ENCODE results near the gene ETS1.

The ETS1 gene

DNA sequence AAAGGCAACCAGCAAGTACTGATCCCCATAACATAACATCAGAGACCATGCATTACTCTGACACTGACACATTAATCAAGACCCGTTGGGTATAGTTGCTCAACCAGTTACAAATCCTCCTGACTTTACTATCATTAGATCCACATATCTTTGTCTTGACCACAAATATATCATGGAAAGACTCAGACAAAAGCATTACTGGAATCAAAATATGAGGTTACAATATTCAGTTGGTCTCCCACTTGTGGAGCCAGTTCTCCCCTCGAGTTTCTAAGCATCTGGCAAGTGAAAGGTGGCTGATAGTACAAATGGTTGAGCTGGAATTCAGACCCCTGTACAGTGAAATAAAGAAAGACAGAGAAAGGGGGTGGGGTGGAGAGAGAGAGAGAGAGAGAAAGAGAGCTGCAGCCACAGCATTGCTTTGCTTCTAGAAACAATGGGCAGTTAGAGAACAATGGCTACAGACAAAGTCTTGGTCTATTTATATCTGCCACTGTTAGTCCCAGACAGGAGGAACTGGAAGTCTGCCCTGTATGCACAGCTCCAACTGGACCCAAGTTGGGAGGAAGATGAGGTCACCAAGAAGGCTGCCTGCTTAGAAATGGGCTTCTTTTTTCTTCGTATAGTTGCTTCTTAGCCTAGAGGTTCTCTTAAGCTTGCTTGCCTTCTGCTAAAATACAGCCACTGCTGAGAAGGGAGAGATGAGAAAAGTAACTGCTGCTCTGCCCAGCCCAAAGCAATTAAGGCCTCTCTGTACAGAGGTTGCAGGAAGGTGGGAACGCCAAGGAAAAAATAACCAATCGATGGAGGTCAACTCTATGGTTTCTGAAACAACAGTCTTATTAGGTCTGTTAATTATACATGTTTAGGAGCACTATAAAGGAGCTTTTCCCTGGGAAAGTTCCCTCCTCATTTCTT is 85.5 kb downstream of the ETS1 start:
- no peak for TF ChIP-seq CTCF (conservative IDR thresholded peaks at IDR 0.05; ENCODE audit: low read depth, low read length)
- no peak overlapping the region; the same call in 1 of the 2 replicates for H3K9ac ChIP-seq
- H3K79me2 ChIP-seq (ENCODE audit: insufficient read depth, low read depth), result peaks cover 83% of the 10 kb centered on the region
- H3K4me3 ChIP-seq (IDR thresholded peaks at IDR 0.05; ENCODE audit: insufficient read depth, low read depth, low read length), result no peak overlapping the region
- no peaks in the 10 kb centered on the region for H3K36me3 ChIP-seq (ENCODE audit: insufficient read depth)
- H3K4me1 ChIP-seq (ENCODE audit: low read depth, poor library complexity, severe bottlenecking), result peaks cover 89% of the 10 kb centered on the region
- no peak overlapping the region for H2AFZ ChIP-seq (ENCODE audit: low read depth)
- H3K27ac ChIP-seq, result peak overlapping the region; percentile 70
- no peaks in the 10 kb centered on the region for H4K20me1 ChIP-seq (ENCODE audit: insufficient read depth)
- no peaks in the 10 kb centered on the region for H3K27me3 ChIP-seq (ENCODE audit: insufficient read depth, low read depth)
- peak overlapping the region; percentile 74 for H3K4me2 ChIP-seq

DNA sequence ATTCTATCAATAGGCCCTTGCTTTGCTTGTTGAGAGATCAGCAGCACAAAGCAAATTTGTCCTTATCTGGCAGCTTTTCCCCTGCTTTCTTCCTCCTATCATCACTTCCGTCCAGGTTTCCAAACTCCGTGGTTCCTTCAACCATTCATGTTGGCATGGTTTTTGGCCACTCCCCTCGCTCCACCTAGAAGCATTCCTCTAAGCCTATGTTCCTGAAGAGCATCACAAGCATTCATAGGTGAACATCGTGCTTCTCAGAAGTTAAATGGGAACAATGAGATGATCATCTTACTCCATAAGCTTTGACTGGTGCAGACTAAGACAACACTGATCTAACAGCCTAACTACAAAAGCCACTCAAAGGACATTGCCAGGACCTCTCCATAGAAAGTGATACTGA is 86.3 kb downstream of the ETS1 start:
- no peak overlapping the region for H2AFZ ChIP-seq (ENCODE audit: low read depth)
- no peak overlapping the region for H3K9ac ChIP-seq
- H3K4me2 ChIP-seq, result 0 out of 2 replicates have a peak overlapping the region, but pooled peaks have one; percentile 74
- H3K27me3 ChIP-seq (ENCODE audit: insufficient read depth, low read depth), result no peaks in the 10 kb centered on the region
- no peaks in the 10 kb centered on the region for H4K20me1 ChIP-seq (ENCODE audit: insufficient read depth)
- no peak for TF ChIP-seq CTCF (conservative IDR thresholded peaks at IDR 0.05; ENCODE audit: low read depth, low read length)
- peaks cover 83% of the 10 kb centered on the region for H3K79me2 ChIP-seq (ENCODE audit: insufficient read depth, low read depth)
- peaks cover 98% of the 10 kb centered on the region for H3K4me1 ChIP-seq (ENCODE audit: low read depth, poor library complexity, severe bottlenecking)
- peak overlapping the region; percentile 70; the same call in 1 of the 2 replicates for H3K27ac ChIP-seq
- no peak overlapping the region for H3K4me3 ChIP-seq (IDR thresholded peaks at IDR 0.05; ENCODE audit: insufficient read depth, low read depth, low read length)
- H3K36me3 ChIP-seq (ENCODE audit: insufficient read depth), result no peaks in the 10 kb centered on the region

GRCh38 chr11:128500493-128500892 is 86.9 kb downstream of the ETS1 start:
- peaks cover 84% of the 10 kb centered on the region for H3K79me2 ChIP-seq (ENCODE audit: insufficient read depth, low read depth)
- H3K27me3 ChIP-seq (ENCODE audit: insufficient read depth, low read depth), result no peaks in the 10 kb centered on the region
- H3K4me3 ChIP-seq (IDR thresholded peaks at IDR 0.05; ENCODE audit: insufficient read depth, low read depth, low read length), result no peak overlapping the region
- no peak overlapping the region for H3K27ac ChIP-seq
- H3K9ac ChIP-seq, result no peak overlapping the region
- H4K20me1 ChIP-seq (ENCODE audit: insufficient read depth), result no peaks in the 10 kb centered on the region
- TF ChIP-seq CTCF (conservative IDR thresholded peaks at IDR 0.05; ENCODE audit: low read depth, low read length), result no peak
- H3K4me1 ChIP-seq (ENCODE audit: low read depth, poor library complexity, severe bottlenecking), result peaks cover 99% of the 10 kb centered on the region
- no peak overlapping the region for H2AFZ ChIP-seq (ENCODE audit: low read depth)
- no peak overlapping the region for H3K4me2 ChIP-seq
- no peaks in the 10 kb centered on the region for H3K36me3 ChIP-seq (ENCODE audit: insufficient read depth)

GRCh38 chr11:128499613-128500253 is 87.6 kb downstream of the ETS1 start:
- H3K4me1 ChIP-seq (ENCODE audit: low read depth, poor library complexity, severe bottlenecking), result peaks cover 100% of the 10 kb centered on the region
- no peak overlapping the region for H2AFZ ChIP-seq (ENCODE audit: low read depth)
- no peaks in the 10 kb centered on the region for H3K36me3 ChIP-seq (ENCODE audit: insufficient read depth)
- H4K20me1 ChIP-seq (ENCODE audit: insufficient read depth), result no peaks in the 10 kb centered on the region
- peaks cover 86% of the 10 kb centered on the region for H3K79me2 ChIP-seq (ENCODE audit: insufficient read depth, low read depth)
- H3K4me2 ChIP-seq, result no peak overlapping the region
- no peaks in the 10 kb centered on the region for H3K27me3 ChIP-seq (ENCODE audit: insufficient read depth, low read depth)
- no peak for TF ChIP-seq CTCF (conservative IDR thresholded peaks at IDR 0.05; ENCODE audit: low read depth, low read length)
- H3K27ac ChIP-seq, result no peak overlapping the region
- no peak overlapping the region for H3K4me3 ChIP-seq (IDR thresholded peaks at IDR 0.05; ENCODE audit: insufficient read depth, low read depth, low read length)
- no peak overlapping the region for H3K9ac ChIP-seq
